ENCODE measurements around the gene NXPH1.

DNA sequence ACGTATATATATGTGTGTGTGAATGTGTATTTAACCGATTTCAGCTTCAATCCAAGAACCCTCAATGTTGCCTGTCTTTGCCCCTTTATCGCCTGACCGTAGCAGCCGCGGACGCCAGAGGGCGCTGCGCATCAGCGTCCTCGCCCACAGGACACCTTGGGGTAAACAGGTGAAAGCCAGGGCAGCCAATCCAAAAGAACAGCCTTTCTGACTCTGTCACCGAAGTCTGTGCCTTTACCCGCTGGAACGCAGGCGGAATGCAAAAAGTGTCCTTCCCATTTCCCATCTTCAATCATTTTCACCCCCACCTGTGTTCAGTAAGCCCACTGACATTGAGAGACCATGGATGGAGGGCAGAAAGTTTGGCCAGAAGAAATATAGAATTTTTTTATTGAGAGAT is 3.6 kb downstream of the NXPH1 start:
- TF ChIP-seq POLR2A (IDR thresholded peaks at IDR 0.05) (no peak), POLR2AphosphoS5 (IDR thresholded peaks at IDR 0.05) (no peak)
- TF ChIP-seq, protein P1, sequence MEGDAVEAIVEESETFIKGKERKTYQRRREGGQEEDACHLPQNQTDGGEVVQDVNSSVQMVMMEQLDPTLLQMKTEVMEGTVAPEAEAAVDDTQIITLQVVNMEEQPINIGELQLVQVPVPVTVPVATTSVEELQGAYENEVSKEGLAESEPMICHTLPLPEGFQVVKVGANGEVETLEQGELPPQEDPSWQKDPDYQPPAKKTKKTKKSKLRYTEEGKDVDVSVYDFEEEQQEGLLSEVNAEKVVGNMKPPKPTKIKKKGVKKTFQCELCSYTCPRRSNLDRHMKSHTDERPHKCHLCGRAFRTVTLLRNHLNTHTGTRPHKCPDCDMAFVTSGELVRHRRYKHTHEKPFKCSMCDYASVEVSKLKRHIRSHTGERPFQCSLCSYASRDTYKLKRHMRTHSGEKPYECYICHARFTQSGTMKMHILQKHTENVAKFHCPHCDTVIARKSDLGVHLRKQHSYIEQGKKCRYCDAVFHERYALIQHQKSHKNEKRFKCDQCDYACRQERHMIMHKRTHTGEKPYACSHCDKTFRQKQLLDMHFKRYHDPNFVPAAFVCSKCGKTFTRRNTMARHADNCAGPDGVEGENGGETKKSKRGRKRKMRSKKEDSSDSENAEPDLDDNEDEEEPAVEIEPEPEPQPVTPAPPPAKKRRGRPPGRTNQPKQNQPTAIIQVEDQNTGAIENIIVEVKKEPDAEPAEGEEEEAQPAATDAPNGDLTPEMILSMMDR (IDR thresholded peaks at IDR 0.05 in 8 of 11, conservative IDR thresholded peaks at IDR 0.05 in 3 of 11): peak in 6 of 11 experiments; percentile 22 to 57 (median 44)

Measured in spleen (tissue), 7 donors.